ENCODE measurements around the gene KRT78. TPM values are rescaled to one million over a fixed set of nuclear protein-coding genes. Genes with fewer than 3 reads are reported as not detected.

Gene KRT78
- polyA plus RNA-seq, 2 donors, result 633 to 1,998 TPM

Other genes with a start within 250 kb of the KRT78 start
- not detected for gene KRT72, start 247.5 kb downstream of the KRT78 start, polyA plus RNA-seq
- gene KRT73, start 230.4 kb downstream of the KRT78 start, polyA plus RNA-seq, result not detected
- under 1 TPM; 0.09 to 0.12 TPM for gene KRT2, start 196.8 kb downstream of the KRT78 start, polyA plus RNA-seq
- 10 to 100 TPM in 1 of 2 donors, 1 to 10 TPM in 1; 4.1 to 12.5 TPM for gene KRT1, start 168.6 kb downstream of the KRT78 start, polyA plus RNA-seq
- gene KRT77, start 145.5 kb downstream of the KRT78 start, polyA plus RNA-seq, result under 1 TPM in 1 of 2 donors, not detected in 1; 0.06 TPM
- gene KRT76, start 71.6 kb downstream of the KRT78 start, polyA plus RNA-seq, result under 1 TPM in 1 of 2 donors, not detected in 1; 0.05 TPM
- 1 to 10 TPM; 1.9 to 2.4 TPM for gene KRT3, start 52.9 kb downstream of the KRT78 start, polyA plus RNA-seq
- gene KRT4, start 34.9 kb downstream of the KRT78 start, polyA plus RNA-seq, result over 10,000 TPM in 1 of 2 donors, 1,000 to 10,000 TPM in 1; 8,130 to 17,509 TPM
- gene KRT79, start 14.7 kb downstream of the KRT78 start, polyA plus RNA-seq, result 1 to 10 TPM in 1 of 2 donors, under 1 TPM in 1; 0.75 to 1.8 TPM
- 100 to 1,000 TPM in 1 of 2 donors, 10 to 100 TPM in 1; 38.7 to 105 TPM for gene KRT8, start 56.1 kb upstream of the KRT78 start, polyA plus RNA-seq
- gene KRT18, start 100.1 kb upstream of the KRT78 start, polyA plus RNA-seq, result 100 to 1,000 TPM; 101 to 256 TPM
- 100 to 1,000 TPM in 1 of 2 donors, 10 to 100 TPM in 1; 58.8 to 102 TPM for gene EIF4B, start 157.5 kb upstream of the KRT78 start, polyA plus RNA-seq
- 10 to 100 TPM; 32.9 to 48.6 TPM for gene TNS2, start 201.1 kb upstream of the KRT78 start, polyA plus RNA-seq
- gene SPRYD3, start 230.4 kb upstream of the KRT78 start, polyA plus RNA-seq, result 10 to 100 TPM; 16.1 to 24.1 TPM
- 10 to 100 TPM; 40.8 to 59.1 TPM for gene IGFBP6, start 248.7 kb upstream of the KRT78 start, polyA plus RNA-seq

Measured in esophagus (tissue), 2 donors.